SK-N-SH treated with all-trans-retinoic acid at 6 μM for 48 hours (cell line): Measurements from ENCODE around the gene GGT5.

Experiments
- ESRRG ChIP-seq: fragments of 250-450 bp; sonication (Bioruptor Pico); IDR thresholded peaks from 2 replicates; pipeline ENCODE4 v1.6.1; 2021; ENCODE audit warnings: mild to moderate bottlenecking
- ISL1 ChIP-seq: fragments of 250-450 bp; sonication (Bioruptor Pico); IDR thresholded peaks from 2 replicates; pipeline ENCODE4 v2.1.2; 2022; ENCODE audit warnings: mild to moderate bottlenecking, moderate library complexity
- PATZ1 ChIP-seq: fragments of 250-450 bp; sonication (Bioruptor Pico); IDR thresholded peaks from 2 replicates; pipeline ENCODE4 v1.8.0; 2020; ENCODE audit warnings: mild to moderate bottlenecking, moderate library complexity, borderline replicate concordance
- TCF4 ChIP-seq: fragments of 250-450 bp; sonication (Bioruptor Pico); IDR thresholded peaks from 2 replicates; pipeline ENCODE4 v1.8.0; 2021; ENCODE audit warnings: mild to moderate bottlenecking, moderate library complexity, borderline replicate concordance
- ZFP30 ChIP-seq: fragments of 450-650 bp; formaldehyde crosslinking; IDR thresholded peaks from 2 replicates; pipeline ENCODE4 v1.5.0; 2022; ENCODE audit warnings: mild to moderate bottlenecking, moderate library complexity
- ZNF8 ChIP-seq: fragments of 450-650 bp; formaldehyde crosslinking; IDR thresholded peaks from 2 replicates; pipeline ENCODE4 v1.5.0; 2020; ENCODE audit warnings: mild to moderate bottlenecking, moderate library complexity

- TF ChIP-seq PATZ1 (CRISPR knock-in tag) (no peak), ESRRG (no peak), ISL1 (CRISPR knock-in tag) (no peak), ZFP30 (CRISPR knock-in tag) (no peak), TCF4 (CRISPR knock-in tag) (no peak), ZNF8 (no peak)
Observed at GRCh38 chr22:24232725-24233124, 12.2 kb downstream of the GGT5 start.
